ENCODE results near the gene CARMIL3.

CARMIL3 gene

DNA sequence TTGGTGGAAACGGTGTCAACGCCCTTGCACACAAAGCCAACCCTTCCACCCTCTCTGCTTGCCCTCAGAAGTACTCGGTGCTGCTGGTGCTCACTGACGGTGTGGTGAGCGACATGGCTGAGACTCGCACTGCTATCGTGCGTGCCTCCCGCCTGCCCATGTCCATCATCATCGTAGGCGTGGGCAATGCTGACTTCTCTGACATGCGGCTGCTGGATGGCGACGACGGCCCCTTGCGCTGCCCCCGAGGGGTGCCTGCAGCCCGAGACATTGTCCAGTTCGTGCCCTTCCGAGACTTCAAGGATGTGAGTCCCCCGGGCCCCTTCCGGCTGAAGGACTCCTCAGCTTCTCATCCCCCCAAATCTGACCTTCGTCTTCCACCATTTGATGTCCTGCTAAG, 25.3 kb downstream of the CARMIL3 start:
- DNase-seq: no peak

DNA sequence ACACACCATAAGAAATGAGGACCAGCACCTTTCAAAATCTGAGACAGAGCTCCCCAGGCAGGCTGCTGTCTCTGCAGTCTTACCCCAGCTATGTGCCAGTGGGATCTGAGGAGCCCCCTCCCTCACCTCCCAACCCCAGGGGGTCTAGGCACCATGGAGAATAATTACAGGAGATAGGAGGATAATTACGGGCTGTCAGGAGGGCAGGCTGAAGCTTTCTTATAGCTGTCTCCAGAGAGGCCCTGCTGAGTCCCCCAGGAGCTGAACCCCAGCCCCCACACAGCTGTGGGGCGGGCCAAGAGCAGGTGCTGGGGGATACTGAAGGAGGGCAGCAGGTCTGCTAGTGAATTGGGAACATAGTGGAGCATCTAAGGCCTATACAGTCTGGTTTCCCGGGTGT, 26.3 kb downstream of the CARMIL3 start:
- DNase-seq: no peak

DNA sequence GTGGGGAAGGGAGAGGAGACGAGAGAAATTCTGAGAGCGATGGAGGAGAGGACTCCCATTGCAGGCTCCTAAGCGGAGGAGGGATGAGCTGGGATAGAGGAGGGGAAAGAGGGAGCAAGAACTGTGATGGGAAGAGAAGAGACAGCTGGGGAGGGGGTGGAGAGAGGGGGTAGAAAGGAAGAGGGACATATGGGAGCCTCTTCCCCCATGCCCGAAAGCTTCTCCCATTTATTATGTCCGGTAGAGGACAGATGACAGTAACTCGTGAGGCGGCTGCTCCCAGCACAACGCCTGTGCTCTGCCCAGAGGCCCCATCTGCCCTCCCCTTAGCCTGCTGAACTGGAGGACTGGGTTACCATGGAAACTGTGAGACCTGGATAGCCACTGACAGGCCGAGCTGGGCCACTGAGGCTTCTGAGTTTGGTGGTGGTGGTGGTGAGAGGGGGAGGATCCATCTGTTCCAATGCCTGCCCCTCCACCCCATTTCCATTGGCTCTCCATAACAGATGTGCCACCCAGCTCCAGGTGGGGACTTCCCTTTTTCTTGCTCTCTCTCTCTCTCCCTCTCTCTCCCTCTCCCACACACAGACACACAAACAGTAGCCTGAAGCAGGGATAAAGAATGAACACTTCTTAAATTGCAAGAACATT, 27.8 kb downstream of the CARMIL3 start:
- no peak for DNase-seq

DNA sequence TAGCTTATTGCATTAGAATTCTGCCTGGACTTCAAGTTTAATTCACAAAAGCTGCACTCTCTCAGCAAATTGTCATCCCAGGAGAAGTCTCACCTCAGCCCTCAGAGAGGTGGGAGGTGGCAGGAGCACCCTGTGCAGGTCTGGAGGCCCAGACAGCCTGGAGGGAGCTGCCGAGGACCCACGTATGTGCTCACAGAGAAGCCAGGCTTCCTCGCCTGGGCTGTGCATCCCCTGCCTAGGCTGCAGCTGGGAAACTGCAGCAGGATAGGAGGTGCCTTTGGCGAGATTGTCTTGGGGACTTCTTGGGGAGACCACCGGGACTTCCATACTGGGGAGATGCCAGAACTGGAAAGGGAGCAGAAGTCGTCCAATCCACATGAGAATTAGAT, 28.3 kb downstream of the CARMIL3 start:
- DNase-seq: no peak

DNA sequence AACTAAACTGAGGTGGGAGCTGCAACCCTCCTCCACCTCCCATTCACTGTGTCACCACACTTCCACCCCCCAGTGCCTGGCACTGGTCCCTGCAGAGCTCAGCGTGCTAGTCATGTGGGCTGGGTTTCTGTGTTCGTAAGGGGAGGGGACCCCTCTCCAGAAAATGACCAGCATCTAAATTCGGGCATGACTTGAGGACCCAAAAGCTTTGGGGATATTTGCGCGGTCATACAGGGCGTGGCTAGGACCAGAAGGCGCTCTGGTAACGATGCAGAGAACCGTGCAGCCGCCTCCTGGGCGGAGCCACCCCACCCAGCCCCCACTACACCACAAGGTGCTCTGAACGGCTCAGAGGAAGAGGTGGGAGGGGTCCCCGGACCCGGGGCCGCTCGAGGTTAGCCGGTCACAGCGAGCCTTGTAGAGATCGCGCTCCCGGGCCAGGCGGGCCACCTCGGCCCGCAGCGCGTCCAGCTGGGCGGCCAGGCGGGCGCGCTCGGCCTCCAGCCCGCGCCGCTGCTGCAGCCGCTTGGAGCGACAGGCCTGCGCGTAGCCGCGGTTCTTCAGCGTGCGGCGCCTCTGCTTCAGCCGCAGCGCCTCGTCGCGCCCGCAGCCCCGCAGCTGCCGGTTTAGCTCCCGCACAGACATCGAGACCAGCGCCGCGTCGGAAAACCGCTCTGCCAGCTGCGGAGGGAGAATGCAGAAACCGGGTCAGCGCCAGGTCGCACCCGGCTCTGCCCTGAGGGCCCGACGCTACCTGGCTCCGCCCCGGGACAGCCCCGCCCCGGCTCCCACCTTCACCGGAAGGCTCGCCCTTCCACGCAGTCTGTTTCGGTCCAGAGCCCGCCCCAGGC, 29.3 kb downstream of the CARMIL3 start:
- DNase-seq: no peak

DNA sequence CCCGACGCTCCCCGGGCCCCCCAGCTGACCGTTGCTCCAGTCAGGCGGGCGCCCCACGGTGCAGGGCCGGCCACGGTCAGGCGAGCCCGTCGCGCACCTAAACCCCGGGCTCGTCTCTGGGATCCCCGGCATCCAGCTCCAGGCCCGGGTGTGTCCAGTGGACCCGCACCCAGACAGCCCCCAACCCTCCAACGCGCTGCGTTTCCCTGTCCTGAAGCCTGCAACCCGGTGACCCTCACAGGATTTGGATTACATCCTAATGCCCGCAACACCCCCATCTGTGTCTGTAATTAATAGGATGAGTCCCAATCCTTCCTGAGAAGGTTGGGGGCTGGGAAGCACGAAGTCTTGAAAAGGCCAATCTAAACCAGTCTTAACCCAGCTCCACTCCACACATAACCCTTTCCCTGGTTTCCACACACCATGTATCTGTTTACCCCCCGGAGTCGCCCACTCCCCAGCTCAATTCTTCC, 30.0 kb downstream of the CARMIL3 start:
- no peak for DNase-seq

DNA sequence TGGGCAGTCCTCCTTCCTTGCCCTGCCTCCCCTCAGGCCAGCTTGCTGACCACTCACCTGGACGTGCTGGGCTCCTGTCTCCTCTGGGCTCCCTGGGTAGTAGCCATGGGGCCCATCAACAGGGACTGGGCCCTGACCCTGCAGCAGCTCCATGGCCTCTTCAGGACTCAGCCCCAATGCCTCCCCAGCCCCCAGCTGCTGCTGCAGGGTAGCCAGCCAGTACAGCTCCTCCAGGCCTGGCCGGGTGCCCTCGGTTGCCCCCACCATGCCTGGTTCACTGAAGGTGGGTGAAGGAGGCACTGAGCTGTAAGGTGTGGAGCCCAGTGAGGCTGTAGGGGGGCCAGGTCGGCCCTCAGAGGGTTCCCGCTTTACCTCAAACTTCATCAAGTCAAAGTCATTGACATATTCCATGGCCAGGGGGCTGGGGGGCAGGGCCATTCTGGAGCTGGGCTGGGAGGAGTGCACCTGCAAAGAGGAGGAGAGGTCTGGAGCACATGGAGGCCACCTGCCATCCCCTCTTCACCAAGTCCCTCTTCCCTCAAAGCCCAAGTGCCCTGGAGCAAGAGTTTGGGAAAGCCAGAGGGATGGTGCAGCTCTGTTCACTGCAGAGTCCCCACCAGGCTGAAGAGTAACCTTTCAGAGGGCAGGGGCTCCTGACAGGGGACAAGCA, 30.7 kb downstream of the CARMIL3 start:
- DNase-seq: no peak

DNA sequence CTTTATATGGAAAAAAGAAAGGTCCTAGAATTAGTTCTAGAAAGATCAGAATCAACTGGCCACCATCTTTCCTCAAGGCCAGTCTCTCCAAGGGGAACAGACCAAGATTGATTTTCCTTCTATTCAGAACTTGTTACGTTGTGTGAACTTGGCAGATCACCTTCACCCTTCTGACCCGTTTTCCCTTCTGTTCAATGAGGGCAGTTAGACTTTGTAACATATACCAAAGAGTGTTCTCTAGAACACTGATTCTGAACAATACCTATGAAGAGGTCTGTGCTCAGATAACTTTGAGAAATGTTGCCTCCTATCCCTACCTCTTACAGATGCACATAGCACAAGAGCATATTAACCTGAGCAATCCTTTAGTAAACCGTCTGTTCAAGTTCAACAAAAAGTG, 31.7 kb downstream of the CARMIL3 start:
- no peak for DNase-seq

DNA sequence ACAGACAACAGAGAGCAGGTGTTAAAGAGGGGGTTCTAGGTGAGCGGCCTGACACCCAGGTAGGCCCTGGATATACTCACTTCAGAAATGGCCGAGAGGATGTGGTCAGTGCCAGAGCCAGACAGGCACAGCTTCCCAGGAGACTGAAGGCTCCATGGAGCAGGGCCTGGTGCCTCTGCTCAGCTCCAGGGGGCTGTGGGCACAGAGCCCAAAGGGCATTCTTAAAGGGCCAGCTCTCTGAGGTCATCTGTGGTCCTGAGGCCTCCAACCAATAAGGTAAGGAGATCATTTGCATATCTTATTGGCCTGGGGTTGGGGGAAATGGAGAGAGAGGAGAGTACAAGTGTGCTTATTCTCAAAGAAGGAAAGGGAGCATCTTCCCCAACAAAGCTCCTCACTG, 32.6 kb downstream of the CARMIL3 start:
- no peak for DNase-seq

DNA sequence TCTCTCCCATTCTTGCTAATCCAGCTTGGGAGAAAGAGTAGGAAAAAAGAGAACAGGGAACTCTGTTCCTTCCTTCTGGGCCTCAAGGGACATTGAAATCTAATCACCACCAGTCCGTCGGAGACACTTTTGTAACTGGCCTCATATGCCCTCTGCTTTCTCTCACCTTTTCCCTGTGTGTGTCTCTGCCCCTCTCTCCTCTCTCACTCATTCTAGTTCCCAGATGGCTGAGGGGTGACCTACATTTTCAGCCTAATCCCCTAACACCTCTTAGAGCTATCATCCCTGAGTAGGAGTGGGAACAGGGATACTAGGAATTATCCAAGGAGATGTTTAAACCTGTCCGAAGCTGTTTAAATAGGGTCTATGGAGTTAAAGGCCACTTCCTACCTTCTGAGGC, 33.4 kb downstream of the CARMIL3 start:
- DNase-seq: no peak

DNA sequence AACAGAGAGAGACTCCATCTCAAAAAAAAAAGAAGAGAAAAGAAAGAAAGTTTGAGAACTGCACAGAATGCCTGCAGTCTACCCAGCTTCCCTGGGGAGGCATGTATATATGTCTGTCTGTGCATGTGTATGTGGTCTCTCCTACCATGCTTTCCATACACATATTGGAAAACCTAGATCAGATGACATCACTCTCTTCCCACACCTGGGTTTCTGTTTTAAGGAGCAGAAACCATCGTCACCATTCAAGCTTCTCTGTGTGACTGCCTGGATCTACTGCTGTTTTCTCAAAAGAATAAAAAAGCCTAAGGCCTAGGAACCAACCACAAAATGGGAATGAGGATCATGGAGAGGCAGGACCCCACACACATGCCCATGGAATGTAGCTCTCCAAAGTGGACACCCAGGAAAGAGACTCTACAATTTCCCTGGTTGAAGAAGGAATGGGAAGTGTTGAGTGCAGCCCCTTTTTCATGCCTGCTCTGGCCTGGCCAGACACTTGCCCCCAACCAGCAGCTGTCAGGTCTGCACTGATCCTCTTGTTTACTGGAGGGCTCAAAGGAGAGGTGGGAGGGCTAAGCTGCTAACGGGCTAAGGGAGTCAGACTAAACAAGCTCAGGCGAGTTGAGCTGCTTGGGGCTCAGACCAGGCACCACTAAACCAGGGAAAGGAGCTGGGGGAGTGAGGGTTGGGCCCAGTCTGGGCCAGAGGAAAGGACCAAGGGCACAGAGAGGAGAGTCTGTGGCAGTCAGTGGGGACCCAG, 34.6 kb downstream of the CARMIL3 start:
- no peak for DNase-seq

DNA sequence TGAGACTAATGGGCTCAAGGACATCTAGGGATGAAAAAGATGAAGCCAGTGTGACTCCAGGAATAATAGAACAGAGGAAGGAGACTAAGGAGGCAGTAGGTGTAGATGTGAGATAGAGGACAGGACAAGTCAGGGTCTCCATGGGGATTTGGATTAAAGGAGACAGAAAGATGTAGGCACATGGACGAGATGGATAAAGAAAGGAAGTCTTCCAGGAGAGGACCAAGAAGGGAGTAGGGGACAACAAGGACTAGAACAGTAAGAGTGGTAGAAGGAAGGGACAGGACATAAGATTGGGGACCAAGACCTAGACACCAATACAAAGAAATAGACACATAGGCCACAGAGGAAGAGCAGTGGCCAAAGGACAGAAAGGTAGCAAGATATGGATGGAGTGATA, 35.2 kb downstream of the CARMIL3 start:
- DNase-seq: no peak

DNA sequence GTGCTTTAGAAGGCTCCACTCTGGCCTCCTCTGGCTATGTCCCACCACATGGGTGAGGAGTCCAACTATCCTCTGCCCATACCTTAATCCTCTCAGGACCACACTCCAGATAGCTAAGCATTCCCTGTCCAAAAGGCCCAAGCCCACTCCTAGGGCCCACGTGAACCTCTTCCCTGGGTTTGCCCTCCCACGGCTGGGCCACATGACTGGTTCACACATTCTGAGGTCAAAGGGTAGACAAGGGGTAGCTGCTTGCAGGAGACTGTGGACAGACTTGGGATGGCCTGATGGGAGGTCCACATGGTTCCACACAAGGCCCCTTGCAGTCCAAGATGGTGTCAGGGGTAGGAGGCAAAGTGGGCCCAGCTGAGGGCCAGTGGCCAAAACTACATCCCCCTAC, 36.3 kb downstream of the CARMIL3 start:
- DNase-seq: no peak

DNA sequence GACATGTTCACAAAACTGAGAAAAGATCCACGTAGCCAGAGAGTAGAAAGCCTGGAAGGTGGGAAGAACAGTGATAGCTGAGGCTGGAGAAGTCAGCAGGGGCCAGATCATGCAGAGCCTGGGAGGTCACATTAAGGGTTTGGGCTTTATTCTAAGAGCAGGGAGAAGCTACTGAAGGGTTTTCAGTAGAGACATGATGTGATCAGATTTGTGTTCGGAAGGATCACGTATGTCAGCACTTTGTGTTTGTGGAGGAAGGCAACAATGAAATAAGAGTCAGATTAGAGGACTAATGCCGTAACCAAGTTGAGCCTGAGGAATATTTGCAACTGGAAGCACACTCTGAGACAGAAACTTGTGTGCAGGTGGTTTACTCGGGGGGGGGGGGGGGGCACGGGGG, 38.1 kb downstream of the CARMIL3 start:
- no peak for DNase-seq

DNA sequence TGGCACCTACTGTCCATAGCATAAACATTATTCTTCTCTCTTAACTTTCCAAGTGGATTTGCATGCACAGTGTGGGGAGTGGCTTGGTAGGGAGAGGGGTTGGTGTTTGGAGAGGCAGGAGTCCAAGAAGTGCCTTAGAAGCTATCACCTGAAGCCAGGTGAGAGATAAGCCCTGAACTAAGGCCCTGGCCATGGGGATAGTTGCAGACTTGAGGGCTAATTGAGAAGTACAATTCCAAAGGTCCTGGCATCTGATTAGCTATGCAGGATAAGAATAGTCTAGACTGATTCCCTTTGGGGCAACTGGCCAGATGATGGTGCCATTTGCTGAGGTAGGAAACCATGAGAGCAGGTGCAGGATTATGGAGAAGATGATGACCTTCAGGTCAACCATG, 40.3 kb downstream of the CARMIL3 start:
- no peak for DNase-seq

DNA sequence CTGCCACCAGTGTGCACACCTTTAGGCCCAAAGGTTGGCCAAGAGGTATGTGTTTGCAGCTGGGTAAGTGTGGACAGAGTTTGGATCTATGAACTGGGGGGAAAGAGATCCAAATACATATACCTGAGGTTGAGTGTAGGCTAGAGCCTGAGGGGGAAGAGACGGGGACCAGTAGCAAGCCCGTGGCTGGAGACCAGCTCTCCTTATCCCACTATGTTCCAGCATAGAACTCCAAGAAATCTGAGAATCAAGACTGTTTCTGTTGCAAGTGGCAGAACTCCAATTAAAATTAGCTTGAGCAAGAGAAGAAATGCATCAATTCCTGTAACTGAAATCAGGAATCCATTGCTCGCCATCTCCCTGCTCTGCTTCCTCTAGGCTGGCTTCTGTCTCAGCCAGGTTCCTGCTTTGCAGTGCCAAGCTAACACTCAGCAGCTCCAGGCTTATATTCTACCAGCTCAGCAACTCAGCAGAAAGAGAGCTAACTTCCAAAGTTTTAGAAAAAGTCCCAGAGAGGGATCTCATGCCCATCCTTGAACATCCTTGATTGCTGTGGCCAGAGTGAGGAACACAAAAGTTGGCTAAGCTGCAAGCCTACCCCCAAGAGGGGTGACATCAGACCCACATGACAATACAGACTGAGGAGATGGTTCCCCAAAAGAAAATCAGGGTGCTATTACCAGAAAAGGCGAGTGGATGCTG, 40.8 kb downstream of the CARMIL3 start:
- no peak for DNase-seq

DNA sequence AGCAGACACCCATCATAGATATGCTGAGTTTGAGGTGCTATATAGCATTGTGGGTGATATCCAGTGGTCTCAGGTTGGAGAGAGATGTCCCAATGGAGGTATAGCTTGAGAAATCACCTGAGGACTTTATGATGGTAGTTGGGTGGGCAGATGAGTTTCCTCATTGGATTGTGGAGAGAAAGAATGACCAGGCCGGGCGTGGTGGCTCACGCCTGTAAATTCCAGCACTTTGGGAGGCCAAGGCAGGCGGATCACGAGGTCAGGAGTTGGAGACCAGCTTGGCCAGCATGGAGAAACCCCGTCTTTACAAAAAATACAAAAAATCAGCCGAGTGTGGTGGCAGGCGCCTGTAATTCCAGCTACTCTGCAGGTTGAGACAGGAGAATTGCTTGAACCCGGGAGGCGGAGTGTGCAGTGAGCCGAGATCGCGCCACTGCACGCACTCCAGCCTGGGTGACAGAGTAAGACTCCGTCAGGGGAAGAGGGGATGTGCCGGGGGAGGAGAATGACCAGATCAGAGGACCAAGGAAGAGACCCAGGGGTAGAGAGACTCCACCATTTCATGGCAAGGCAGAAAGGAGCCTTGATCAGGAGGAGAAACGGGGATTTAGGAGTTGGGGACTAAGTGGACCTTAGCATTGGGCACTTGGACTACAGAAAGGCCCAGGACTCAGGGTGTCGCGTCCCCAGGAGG, 41.5 kb downstream of the CARMIL3 start:
- DNase-seq: no peak

DNA sequence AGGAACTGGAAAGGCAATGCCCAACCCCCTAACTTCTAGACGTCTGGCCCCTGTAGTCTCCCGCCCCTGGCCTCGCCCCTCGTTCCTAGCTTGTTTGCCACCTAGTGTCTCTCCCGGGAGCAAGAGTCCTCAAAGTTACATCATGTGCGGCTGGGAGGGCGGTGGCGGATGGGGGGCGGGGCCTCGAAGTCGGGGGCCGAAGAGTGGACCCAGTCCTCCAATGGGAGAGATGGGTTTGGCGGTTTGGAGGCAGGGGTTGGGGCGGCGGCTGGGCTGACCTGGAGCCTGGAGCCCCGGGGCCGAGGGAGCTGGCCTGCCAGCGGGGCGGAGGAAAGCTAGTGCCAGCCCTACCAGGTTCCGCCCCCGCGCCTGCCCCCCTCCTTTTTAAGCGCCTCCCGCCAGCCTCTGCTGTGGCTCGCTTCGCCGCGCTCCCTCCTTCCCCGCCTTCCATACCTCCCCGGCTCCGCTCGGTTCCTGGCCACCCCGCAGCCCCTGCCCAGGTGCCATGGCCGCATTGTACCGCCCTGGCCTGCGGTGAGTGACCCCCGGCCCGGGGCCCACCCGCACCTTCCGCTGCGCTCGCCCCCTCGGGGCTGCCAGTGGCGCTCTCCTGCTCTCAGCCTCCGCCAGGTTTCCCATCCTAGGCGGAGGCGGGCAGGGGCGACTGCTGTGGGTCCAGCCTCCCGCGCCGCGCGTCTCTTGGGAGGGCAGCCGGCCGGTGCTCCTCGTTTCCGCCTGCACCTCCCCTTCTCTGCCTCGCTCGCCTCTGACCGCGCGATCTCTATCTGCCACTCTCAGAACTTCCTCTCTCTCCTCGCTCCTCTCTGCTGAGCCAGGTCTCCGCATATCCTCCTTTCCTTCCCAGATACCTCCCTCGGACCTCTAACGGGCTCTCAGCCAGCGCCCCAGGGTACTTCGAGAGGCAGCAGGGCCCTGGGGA, 42.4 kb downstream of the CARMIL3 start, which contains the start of gene PCK2:
TSS of gene PCK2 (plus strand) at position 411 of the 940 bp plus-strand sequence. CDS start at position 506, 95 bp downstream.
- peak; percentile 95 for DNase-seq

DNA sequence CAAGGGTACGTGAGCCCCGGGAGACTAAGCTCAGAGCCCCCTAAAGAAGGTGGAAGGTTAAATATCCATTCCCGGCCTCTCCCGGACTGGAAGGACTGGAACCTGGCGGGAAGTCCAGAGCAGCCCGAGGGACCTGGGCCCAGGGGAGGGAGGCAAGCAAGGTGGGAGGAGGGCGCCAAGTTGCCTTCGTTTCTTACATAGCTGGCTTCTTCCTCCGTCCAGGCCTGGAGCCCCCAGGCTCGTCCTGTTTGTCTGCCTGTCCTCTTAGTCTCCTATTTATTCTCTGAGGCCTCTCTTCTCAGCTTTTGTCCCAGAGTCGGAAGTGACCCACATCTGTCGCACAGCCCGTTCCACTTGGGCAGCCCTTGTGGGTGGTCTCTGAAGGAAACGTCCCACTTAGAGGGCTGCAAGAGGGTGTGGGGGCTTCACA, 43.0 kb downstream of the CARMIL3 start:
- no peak for DNase-seq

DNA sequence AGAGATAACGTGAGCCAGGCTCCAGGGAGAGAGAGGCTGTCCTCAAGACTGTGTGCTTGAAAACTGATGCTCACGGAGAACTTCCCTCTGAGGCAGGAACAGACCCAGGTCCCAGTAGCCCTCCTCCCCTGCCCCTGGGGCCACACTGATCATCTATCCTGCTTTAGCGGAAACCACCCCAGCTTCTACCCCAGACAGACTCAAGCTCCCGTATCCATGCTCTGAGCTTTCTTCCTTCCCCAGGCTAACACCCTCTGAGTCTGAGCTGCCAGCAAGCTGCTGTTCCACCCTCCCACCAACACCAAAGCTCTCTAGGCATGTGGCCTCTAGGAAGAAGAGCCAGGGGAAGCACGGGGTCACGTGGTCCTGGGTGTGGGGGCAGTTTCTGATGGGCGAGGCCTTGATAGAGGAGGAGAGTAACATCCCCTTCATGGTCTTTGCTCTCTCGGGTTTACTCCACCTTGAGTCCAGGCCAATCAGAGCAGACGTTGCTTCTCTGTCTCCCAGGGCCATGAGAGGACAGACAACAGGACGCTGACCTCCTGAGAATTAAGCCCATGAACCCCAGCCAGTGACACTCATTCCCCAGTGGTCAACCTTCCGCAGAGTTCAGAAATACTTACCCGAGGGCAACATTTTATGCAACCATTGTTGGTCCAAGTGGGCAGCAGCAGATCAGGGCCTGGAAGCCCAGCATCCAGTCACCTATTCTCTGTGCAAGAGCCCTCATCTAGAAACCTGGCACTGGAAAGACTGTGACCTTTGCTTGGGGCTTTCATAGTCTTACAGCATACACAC, 43.7 kb downstream of the CARMIL3 start:
- DNase-seq: no peak
